ENCODE measurements around the gene PLCH1. TPM values are rescaled to one million over a fixed set of nuclear protein-coding genes. Genes with fewer than 3 reads are reported as not detected.

PLCH1 gene
- total and polyA plus RNA-seq, 12 donors, result under 0.01 to 0.28 (median 0.10) TPM; not detected in 2

GRCh38 chr3:155555479-155556060 lies 189.3 kb downstream of the PLCH1 start:
- DNase-seq, result no peak
- no peak overlapping the region for H3K4me3 ChIP-seq
- H3K36me3 ChIP-seq (replicated peaks in 1 of 2), result no peaks in the 10 kb centered on the region
- no peak overlapping the region for H3K27ac ChIP-seq
- H3K9me3 ChIP-seq (replicated peaks in 1 of 3), result no peaks in the 10 kb centered on the region
- TF ChIP-seq POLR2A (IDR thresholded peaks at IDR 0.05), result no peak
- no peak for TF ChIP-seq CTCF (IDR thresholded peaks at IDR 0.05)
- intact Hi-C loops (cut with DNase I), result no loop called here
- no peaks in the 10 kb centered on the region for H3K27me3 ChIP-seq
- H3K4me1 ChIP-seq (replicated peaks in 1 of 2), result no peaks in the 10 kb centered on the region
- 67 to 84% (median 72%) methylated on average over 2 of the region's 2 CpGs for WGBS, 4 donors

- Histone ChIP-seq H3K4me1 (replicated peaks in 1 of 2) (no peaks in the 10 kb centered on the region), H3K4me3 (no peak overlapping the region), H3K9me3 (replicated peaks in 1 of 3) (no peaks in the 10 kb centered on the region), H3K36me3 (replicated peaks in 1 of 2) (no peaks in the 10 kb centered on the region), H3K27me3 (no peaks in the 10 kb centered on the region), H3K27ac (no peak overlapping the region)
- WGBS, 4 donors, result 28 to 45% (median 41%) methylated on average over 4 of the region's 4 CpGs
- TF ChIP-seq CTCF (IDR thresholded peaks at IDR 0.05) (no peak), POLR2A (IDR thresholded peaks at IDR 0.05) (no peak)
- no peak for DNase-seq
- intact Hi-C loops (cut with DNase I), result no loop called here
Observed at GRCh38 chr3:155554777-155555451, 190.0 kb downstream of the PLCH1 start.

GRCh38 chr3:155553780-155554179 lies 191.1 kb downstream of the PLCH1 start:
- DNase-seq, result no peak
- no peak for TF ChIP-seq CTCF (IDR thresholded peaks at IDR 0.05)
- no peak for TF ChIP-seq POLR2A (IDR thresholded peaks at IDR 0.05)
- Histone ChIP-seq H3K27me3 (no peaks in the 10 kb centered on the region), H3K4me1 (replicated peaks in 1 of 2) (no peaks in the 10 kb centered on the region), H3K36me3 (replicated peaks in 1 of 2) (no peaks in the 10 kb centered on the region), H3K4me3 (no peak overlapping the region), H3K9me3 (replicated peaks in 1 of 3) (no peaks in the 10 kb centered on the region), H3K27ac (no peak overlapping the region)
- 48 to 65% (median 57%) methylated on average over 4 of the region's 4 CpGs for WGBS, 4 donors
- intact Hi-C loops (cut with DNase I), result no loop called here

GRCh38 chr3:155553326-155553725 lies 191.5 kb downstream of the PLCH1 start:
- Histone ChIP-seq H3K9me3 (replicated peaks in 1 of 3) (no peaks in the 10 kb centered on the region), H3K36me3 (replicated peaks in 1 of 2) (no peaks in the 10 kb centered on the region), H3K27ac (no peak overlapping the region), H3K4me3 (no peak overlapping the region), H3K4me1 (replicated peaks in 1 of 2) (no peaks in the 10 kb centered on the region), H3K27me3 (no peaks in the 10 kb centered on the region)
- WGBS, 4 donors, result 60 to 80% (median 67%) methylated on average over 4 of the region's 4 CpGs
- intact Hi-C loops (cut with DNase I), result no loop called here
- DNase-seq, result no peak
- TF ChIP-seq POLR2A (IDR thresholded peaks at IDR 0.05) (no peak), CTCF (IDR thresholded peaks at IDR 0.05) (no peak)

All from adrenal gland (tissue), 12 donors.